Common myeloid progenitor, CD34-positive (primary cell): ENCODE results near the gene DCANP1.

Experiments used
- CTCF ChIA-PET: fragments of 350-600 bp; sonication (Branson Sonifier 250); formaldehyde crosslinking; loops from one replicate; lab custom pipeline; 2021; ENCODE audit warnings: antibody characterized with exemption; lab: Charles Lee
- POLR2A ChIA-PET: fragments of 350-600 bp; sonication (Branson Sonifier 250); formaldehyde crosslinking; loops from one replicate; lab custom pipeline; 2021; ENCODE audit warnings: antibody characterized with exemption; lab: Charles Lee
- DNase-seq, 3 donors: peaks; one replicate each; pipeline versions ENCODE4 v3.0.0 to v3.0.0-alpha.2; 2013
- H3K27ac ChIP-seq, 2 experiments: 1 replicate in 1 of 2; 2 replicates in 1 of 2; pipeline ENCODE4 v1.7.0; 2013; ENCODE audit warnings: inconsistent platforms in 2 of 2, low read length in 2 of 2, mild to moderate bottlenecking in 2 of 2, low read depth in 1 of 2, moderate library complexity in 1 of 2; ENCODE audit not compliant: severe bottlenecking in 2 of 2, insufficient read depth in 1 of 2, poor library complexity in 1 of 2
- H3K27me3 ChIP-seq, 5 experiments: replicated peaks in 2 of 5; 1 replicate in 3 of 5; 2 replicates in 2 of 5; pipeline versions ENCODE4 v1.6.1 to v1.7.0; 2013; ENCODE audit warnings: low read length in 4 of 5, mild to moderate bottlenecking in 2 of 5, moderate library complexity in 2 of 5, inconsistent platforms in 1 of 5; ENCODE audit not compliant: insufficient read depth in 5 of 5, control insufficient read depth in 4 of 5
- H3K36me3 ChIP-seq, 4 experiments: 1 replicate in 2 of 4; 2 replicates in 2 of 4; pipeline versions ENCODE4 v1.6.1 to v1.7.0; 2013; ENCODE audit warnings: low read length in 3 of 4, control low read depth in 1 of 4, mild to moderate bottlenecking in 1 of 4; ENCODE audit not compliant: control insufficient read depth in 4 of 4, insufficient read depth in 4 of 4
- H3K4me1 ChIP-seq, 4 experiments: 1 replicate in 3 of 4; 2 replicates in 1 of 4; pipeline versions ENCODE4 v1.6.1 to v1.7.1; 2013; ENCODE audit warnings: low read length in 3 of 4, mild to moderate bottlenecking in 3 of 4, control low read depth in 1 of 4, inconsistent platforms in 1 of 4, moderate library complexity in 1 of 4; ENCODE audit not compliant: control insufficient read depth in 4 of 4, insufficient read depth in 4 of 4; ENCODE audit errors: control extremely low read depth in 1 of 4
- H3K4me3 ChIP-seq, 7 experiments: 1 replicate in 4 of 7; 2 replicates in 3 of 7; pipeline versions ENCODE4 v1.5.1 to v1.7.0; 2013; ENCODE audit warnings: mild to moderate bottlenecking in 7 of 7, low read length in 6 of 7, moderate library complexity in 6 of 7, inconsistent platforms in 2 of 7, low read depth in 2 of 7, control low read depth in 1 of 7; ENCODE audit not compliant: insufficient read depth in 4 of 7, control insufficient read depth in 1 of 7; ENCODE audit errors: extremely low read depth in 1 of 7
- H3K9me3 ChIP-seq, 5 experiments: 1 replicate in 4 of 5; 2 replicates in 1 of 5; pipeline versions ENCODE4 v1.6.1 to v1.7.1; 2013; ENCODE audit warnings: low read length in 4 of 5, mild to moderate bottlenecking in 2 of 5, inconsistent platforms in 1 of 5, low read depth in 1 of 5, moderate library complexity in 1 of 5; ENCODE audit not compliant: control insufficient read depth in 4 of 5, insufficient read depth in 2 of 5; ENCODE audit errors: control extremely low read depth in 1 of 5
- WGBS: methylation state at CpG from one replicate; pipeline ENCODE4 v1.1.5; 2013; ENCODE audit not compliant: insufficient coverage; 5-methylcytosine and 5-hydroxymethylcytosine counted together

DCANP1 gene

GRCh38 chr5:135425641-135426040 is 21.5 kb downstream of the DCANP1 start:
- Histone ChIP-seq H3K9me3 (peaks cover 0 to 19% (median 10%) of the 10 kb centered on the region in 5 experiments), H3K27ac (peak overlapping the region in 1 of 2 experiments; percentile 60), H3K27me3 (no peaks in the 10 kb centered on the region), H3K4me3 (peak overlapping the region in 3 of 7 experiments; percentile 9 to 52 (median 12)), H3K36me3 (no peaks in the 10 kb centered on the region), H3K4me1 (peaks cover 28 to 50% (median 46%) of the 10 kb centered on the region in 4 experiments)
- POLR2A ChIA-PET: interaction anchor here (0.9 to 2.2 kb wide), 6 partner anchors 14 to 58 kb away, joined by 3 to 6 read pairs (median 4); no protein-coding TSS in a partner anchor
- peak; percentile 46 to 79 (median 72) for DNase-seq
- CTCF ChIA-PET: interaction anchor here (0.7 to 8.1 kb wide), 25 partner anchors 10 to 126 kb away, joined by 3 to 134 read pairs (median 8); partner anchors contain the start of genes DCANP1 and MACROH2A1
- no CpG with 5 or more reads among the region's 2 CpGs for WGBS

GRCh38 chr5:135423846-135424168 is 23.3 kb downstream of the DCANP1 start:
- Histone ChIP-seq H3K4me1 (peaks cover 28 to 50% (median 46%) of the 10 kb centered on the region in 4 experiments), H3K4me3 (peak overlapping the region in 1 of 7 experiments; percentile 16), H3K27me3 (no peaks in the 10 kb centered on the region), H3K9me3 (peaks cover 2 to 14% (median 8%) of the 10 kb centered on the region in 5 experiments), H3K27ac (no peak overlapping the region), H3K36me3 (no peaks in the 10 kb centered on the region)
- 67% methylated on average over 1 of the region's 1 CpG for whole genome bisulfite sequencing
- CTCF ChIA-PET: interaction anchor here (1.1 to 8.1 kb wide), 11 partner anchors 13 to 84 kb away, joined by 3 to 134 read pairs (median 24); partner anchors contain the start of genes DCANP1 and MACROH2A1
- no peak for DNase-seq
- POLR2A ChIA-PET: no interaction called here

GRCh38 chr5:135423146-135423845 is 23.9 kb downstream of the DCANP1 start:
- ChIA-PET POLR2A (no interaction called here), CTCF (interaction anchor here (0.6 to 8.1 kb wide), 8 partner anchors 12 to 49 kb away, joined by 3 to 134 read pairs (median 42); partner anchors contain the start of genes DCANP1 and MACROH2A1)
- Histone ChIP-seq H3K36me3 (no peaks in the 10 kb centered on the region), H3K27ac (no peak overlapping the region), H3K4me1 (peaks cover 28 to 50% (median 46%) of the 10 kb centered on the region in 4 experiments), H3K4me3 (peak overlapping the region in 1 of 7 experiments; percentile 17), H3K27me3 (no peaks in the 10 kb centered on the region), H3K9me3 (peaks cover 0 to 13% (median 4%) of the 10 kb centered on the region in 5 experiments)
- DNase-seq: peak; percentile 56 to 88 (median 80)
- WGBS: 0% methylated on average over 2 of the region's 7 CpGs

- Histone ChIP-seq H3K27ac (no peak overlapping the region), H3K9me3 (peaks cover 0 to 13% (median 3%) of the 10 kb centered on the region in 5 experiments), H3K36me3 (no peaks in the 10 kb centered on the region), H3K4me3 (no peak overlapping the region), H3K4me1 (peaks cover 28 to 47% (median 45%) of the 10 kb centered on the region in 4 experiments), H3K27me3 (no peaks in the 10 kb centered on the region)
- DNase-seq: no peak
- CTCF ChIA-PET: interaction anchor here (1.0 to 8.1 kb wide), 5 partner anchors 13 to 48 kb away, joined by 4 to 108 read pairs (median 7); no protein-coding TSS in a partner anchor
- POLR2A ChIA-PET: no interaction called here
These were observed 24.7 kb downstream of the DCANP1 start for GRCh38 chr5:135422419-135422818.

GRCh38 chr5:135417083-135417482 is 30.1 kb downstream of the DCANP1 start:
- peaks cover 0 to 13% (median 3%) of the 10 kb centered on the region in 5 experiments for H3K9me3 ChIP-seq
- ChIA-PET POLR2A (no interaction called here), CTCF (no interaction called here)
- H3K4me1 ChIP-seq: no peaks in the 10 kb centered on the region
- H3K4me3 ChIP-seq: no peak overlapping the region
- H3K27me3 ChIP-seq: no peaks in the 10 kb centered on the region
- no peak for DNase-seq
- H3K27ac ChIP-seq: no peak overlapping the region
- H3K36me3 ChIP-seq: no peaks in the 10 kb centered on the region

- no peak for DNase-seq
- Histone ChIP-seq H3K36me3 (no peaks in the 10 kb centered on the region), H3K27ac (no peak overlapping the region), H3K9me3 (peaks cover 0 to 3% (median 0%) of the 10 kb centered on the region in 5 experiments), H3K4me3 (no peak overlapping the region), H3K4me1 (peaks cover 0 to 23% (median 14%) of the 10 kb centered on the region in 4 experiments), H3K27me3 (no peaks in the 10 kb centered on the region)
- ChIA-PET POLR2A (no interaction called here), CTCF (interaction anchor here (1.4 to 2.8 kb wide), 4 partner anchors 14 to 28 kb away, joined by 4 to 13 read pairs (median 7); no protein-coding TSS in a partner anchor)
- WGBS: no CpG with 5 or more reads among the region's 2 CpGs
These were observed 42.1 kb downstream of the DCANP1 start for GRCh38 chr5:135405082-135405481.

- WGBS: 57% methylated on average over 1 of the region's 2 CpGs
- peaks cover 0 to 9% (median 0%) of the 10 kb centered on the region in 4 experiments for H3K36me3 ChIP-seq
- ChIA-PET POLR2A (no interaction called here), CTCF (interaction anchor here (1.1 to 4.4 kb wide), 11 partner anchors 9 to 60 kb away, joined by 3 to 42 read pairs (median 4); partner anchors contain the start of gene DCANP1)
- H3K4me3 ChIP-seq: no peak overlapping the region
- peaks cover 0 to 3% (median 0%) of the 10 kb centered on the region in 5 experiments for H3K9me3 ChIP-seq
- H3K27ac ChIP-seq: no peak overlapping the region
- DNase-seq: no peak
- peaks cover 10 to 43% (median 33%) of the 10 kb centered on the region in 4 experiments for H3K4me1 ChIP-seq
- no peaks in the 10 kb centered on the region for H3K27me3 ChIP-seq
These were observed 45.1 kb downstream of the DCANP1 start for GRCh38 chr5:135402031-135402430.
